ENCODE data around the gene OSBPL9.
"Not testable (repeated sequence)": the region's sequence is repeated elsewhere in the genome, so short reads cannot be mapped to it uniquely, and the experiment has no call there.

Gene OSBPL9

DNA sequence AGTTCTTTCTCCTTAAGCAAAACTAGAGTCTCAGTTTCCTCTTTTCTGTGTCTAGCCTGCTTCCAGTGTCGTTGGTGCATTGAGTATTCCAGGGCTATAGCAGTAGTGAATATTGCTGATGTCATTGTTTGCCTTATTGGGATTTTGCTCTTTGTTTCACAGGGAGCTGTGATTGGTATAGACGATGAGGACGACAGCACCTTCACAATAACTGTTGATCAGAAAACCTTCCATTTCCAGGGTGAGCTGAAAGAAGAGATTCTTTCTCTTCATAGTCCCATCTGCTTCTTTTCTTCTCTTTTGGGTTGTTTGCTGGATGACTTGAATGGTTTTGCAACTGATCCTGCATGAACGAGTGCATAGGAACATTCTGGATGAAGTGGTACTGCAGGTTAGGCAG, 52.4 kb downstream of the OSBPL9 start:
- DNase-seq = no peak

DNA sequence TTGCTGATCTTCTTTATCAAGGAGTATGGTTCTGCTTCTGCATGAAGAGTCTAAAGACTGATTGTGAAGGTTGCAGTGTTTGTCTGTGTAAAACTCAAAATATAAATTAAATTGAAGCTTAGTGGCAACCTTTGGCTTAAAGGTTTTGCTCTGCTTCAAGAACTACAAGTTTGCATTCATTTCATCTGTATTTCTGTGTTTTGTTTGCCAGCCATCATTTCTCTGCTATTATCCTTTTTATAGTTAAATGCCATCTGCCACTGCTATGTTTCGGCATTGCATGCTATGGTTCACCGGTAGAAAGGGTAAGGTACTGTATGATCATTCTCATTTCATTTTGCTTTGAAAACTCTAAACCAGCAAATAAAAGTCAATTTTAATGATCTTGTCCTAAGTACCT, 52.9 kb downstream of the OSBPL9 start:
- DNase-seq = no peak

DNA sequence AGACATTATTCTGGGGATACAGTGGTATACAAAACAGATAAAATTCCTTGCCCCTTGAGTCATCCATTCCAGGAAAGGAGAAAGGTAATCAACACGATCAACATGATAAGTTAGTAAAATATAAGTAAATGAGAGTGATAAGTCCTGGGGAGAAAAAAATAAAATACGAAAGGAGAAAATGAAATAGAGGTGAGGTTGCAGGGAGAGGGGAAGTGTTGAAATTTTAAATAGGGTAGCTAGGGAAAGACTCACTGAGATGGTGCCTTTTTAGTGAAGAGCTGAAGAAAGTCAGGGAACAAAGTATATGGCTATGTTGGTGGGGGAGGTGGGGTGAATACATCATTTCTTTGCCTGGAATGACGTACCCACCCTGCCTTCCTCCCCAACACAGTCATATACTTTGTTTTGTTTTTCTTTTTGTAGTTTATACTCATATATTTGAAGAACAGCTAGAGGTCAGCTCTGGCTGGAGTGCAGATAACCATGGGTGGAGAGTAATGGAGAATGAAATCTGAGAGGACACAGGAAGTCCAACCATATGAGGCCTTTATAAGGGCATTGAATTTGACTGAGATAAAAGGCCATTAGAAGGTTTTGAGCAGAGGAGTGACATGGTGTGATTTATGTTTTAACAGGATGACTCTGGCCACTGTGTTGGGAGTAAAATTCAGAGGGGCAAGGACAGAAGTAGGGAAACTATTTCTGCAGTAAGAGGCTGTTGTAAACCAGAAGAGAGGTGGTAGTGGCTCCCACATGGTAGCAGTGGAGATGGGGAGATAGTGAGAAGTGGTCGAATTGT, 54.8 kb downstream of the OSBPL9 start:
- no peak for DNase-seq

DNA sequence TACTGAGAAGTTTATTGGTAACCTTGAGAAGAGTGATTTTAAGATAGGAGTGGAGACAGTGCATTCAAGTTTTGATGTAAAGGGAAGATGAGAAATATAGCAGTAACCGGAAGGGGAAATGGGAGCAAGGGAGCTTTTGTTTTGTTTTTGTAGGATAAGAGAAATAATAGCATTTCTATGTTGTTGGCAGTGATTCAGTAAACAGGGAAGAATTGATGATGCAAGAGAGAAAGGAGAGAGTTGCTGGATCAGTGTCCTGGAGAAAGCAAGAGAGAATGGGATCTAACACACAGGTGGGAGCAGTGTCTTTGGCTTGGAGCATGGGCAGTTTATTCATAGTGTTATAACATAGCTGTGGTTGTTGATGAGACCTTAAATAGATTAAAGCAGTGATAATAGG, 56.4 kb downstream of the OSBPL9 start:
- no peak for DNase-seq

DNA sequence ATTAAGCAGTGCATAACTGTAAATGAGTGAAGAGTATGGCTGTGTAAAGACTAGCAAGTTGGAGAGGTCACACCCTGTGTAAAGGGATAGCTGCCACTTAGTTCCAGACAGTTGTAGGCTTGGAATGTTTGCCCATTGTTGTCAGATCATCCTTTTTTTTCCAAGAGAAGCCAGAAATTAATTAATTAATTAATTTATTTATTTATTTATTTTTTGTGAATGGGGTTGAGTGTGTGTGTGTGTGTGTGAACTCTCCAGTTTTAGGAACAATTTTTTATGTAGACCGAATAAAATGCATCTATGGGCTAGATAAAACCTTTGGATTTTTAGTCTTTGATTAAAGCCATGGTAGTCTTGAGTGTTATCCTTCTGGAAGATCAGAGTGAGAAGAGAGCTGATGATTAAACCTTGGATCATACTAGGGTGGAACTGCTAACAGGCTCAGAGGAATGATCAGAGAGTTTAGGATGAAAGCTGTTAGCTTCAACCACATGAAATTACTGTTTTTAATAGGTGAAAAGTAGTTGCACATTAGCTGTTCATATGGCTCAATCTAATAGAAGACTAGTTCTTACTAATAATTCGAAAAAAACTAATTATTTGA, 58.4 kb downstream of the OSBPL9 start:
- no peak for DNase-seq

DNA sequence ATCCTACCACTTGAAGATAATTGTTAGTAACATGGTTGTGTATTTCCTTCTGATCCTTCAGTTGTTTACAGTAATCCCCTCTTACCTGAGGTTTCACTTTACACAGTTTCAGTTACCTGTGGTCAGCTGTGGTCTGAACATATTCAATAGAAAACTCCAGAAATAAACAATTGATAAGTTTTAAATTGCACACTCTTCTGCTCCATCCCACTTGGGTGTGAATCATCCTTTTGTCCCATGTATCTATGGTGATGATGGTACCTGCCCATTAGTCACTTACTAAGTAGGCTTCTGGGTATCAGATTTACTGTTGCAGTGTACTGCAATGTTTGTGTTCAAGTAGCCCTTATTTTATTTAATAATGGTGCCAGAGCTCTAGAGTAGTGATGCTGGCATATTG, 62.5 kb downstream of the OSBPL9 start:
- no peak for DNase-seq

DNA sequence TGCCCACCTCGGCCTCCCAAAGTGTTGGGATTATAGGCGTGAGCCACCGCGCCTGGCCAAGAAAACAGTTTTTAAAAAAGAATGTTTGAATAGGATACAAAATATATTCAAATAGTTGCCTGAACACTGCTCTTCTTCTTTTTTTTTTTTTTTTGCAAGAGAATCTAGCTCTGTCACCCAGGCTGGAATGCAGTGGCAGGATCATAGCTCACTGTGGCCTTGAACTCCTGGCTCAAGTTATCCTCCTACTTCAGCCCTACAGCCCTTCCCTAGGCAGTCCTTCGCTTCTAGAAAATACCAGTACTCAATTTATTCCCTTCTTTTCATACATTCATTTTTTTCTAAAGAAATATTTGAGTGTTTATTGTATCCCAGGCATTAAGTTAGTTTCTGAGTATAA, 67.9 kb downstream of the OSBPL9 start:
- no peak for DNase-seq

DNA sequence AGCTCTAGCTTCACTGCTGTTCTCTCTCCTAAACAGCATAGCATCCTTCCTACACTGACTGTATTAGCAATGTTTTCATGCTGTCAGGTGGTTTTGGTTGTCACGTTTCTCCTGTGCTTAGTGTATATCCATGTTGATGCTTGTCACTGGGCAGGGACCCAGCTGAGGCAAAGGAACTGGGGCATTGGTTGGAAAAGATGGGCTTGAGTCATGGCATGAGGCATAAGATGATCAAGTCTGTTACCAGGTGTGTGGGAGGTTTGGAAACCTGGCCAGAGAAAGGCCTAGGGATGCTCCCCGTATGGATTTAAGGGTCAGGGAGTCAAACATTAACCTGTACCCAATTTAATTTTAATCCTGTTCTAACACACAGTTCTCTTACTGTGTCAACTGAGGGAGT, 69.6 kb downstream of the OSBPL9 start:
- no peak for DNase-seq

DNA sequence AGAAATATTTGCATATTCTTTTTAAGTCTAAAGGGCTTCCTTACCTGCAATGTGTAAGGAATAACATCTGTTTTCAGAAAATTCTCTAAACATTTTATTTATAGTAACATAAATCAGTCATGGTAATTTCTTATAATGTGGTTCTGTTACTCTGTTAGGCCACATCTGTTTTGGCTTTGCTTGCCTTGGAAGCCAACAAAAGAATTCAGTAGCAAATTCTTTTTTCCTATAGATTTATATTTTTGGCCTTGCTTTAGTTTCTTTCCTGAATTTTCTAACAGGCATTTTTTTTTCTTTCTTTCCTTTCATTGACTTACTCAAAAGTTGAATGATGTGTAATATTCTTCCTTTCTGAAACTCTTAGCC, 72.2 kb downstream of the OSBPL9 start:
- DNase-seq = no peak

DNA sequence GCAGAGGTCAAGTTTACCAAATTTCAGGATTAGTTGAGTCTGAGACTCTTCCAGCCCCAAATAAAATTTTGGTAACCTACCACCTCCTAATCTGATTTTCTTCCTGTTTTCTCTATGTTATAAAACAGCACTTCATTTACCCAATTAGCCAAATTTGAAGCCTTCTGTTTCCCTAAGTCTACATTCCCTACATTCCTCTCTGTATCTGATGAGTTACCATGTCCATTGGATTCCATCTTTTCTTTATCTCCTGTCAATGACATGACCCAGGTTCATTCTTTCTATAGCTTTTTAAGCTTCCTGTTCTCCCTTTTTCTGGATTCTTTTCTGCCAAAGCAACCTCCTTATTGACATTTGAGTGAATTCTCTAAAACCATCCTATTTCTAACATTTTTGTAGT, 72.8 kb downstream of the OSBPL9 start:
- no peak for DNase-seq

DNA sequence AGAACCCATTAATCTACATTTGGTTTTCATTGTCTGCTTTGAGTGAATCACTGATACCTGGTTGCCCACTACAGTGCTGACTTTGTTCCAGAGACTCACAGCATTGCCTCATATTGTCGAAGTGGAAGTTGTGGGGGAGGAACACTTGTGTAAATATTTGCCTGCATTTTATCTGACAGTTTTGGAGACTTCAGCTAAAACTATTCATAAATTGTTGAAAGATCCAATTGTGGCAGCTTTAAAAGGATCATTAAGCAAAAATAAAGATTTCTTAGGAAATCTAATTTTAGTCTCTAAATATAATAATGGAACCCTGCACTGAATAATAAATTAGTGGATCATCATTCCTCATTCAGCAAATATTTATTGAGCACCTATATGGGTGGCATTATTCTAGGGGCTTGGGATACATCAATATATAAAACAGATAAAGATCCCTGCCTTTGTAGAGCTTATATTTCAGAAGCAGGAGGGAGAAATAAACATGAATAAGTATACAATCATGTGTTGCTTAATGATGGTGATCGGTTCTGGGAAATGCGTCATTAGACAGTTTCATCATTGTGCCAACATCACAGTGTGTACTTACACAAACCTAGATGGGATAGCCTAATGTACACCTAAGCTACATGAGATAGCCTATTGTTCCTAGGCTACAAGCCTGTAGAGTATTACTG, 73.5 kb downstream of the OSBPL9 start:
- no peak for DNase-seq

DNA sequence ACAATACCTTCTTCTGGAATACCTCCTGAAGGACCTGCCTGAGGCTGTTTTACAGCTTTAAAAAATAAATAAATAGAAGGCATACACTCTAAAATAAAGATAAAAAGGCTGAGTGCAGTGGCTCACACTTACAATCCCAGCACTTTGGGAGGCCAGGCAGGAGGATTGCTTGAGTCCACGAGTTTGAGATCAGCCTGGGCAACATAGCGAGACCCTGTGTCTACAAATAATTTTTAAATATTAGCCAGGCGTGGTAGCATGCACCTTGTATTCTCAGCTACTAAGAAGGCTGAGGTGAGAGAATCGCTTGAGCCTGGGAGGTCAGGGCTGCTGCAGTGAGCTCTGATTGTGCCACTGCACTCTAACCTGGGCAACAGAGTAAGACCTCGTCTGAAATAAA, 75.0 kb downstream of the OSBPL9 start:
- DNase-seq = no peak

DNA sequence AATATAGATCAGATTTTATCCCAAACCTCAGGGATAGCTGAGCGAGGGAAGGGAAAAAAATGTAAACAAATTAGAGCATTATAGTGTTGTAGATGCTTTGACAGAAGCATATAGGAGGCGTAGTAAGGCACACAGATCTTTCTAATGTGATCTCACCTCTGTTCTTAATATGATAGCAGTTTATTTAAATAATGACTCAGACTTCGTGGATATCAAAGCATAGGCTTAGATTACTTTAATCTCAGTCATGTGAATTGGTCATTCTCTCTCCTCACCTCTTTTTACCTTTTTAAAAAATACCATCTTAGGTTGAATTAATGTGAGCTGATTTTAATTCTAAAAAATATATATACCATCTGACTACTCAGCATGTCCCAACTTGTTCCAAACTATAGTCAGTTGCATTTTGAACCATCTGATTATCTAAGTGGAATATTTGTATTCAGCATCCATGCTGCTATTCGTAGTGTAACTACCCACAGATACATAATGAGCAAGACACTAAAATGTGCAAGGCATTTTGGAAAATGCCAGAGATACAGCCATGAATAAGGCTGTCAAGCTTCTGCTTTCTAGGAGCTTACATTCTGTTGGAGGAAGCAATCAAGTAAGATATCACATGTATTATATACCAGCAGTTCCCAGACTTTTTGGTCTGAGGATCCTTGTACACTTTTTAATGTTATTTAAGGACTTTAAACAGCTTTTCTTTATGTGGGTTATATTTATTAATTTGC, 76.7 kb downstream of the OSBPL9 start:
- DNase-seq = no peak

DNA sequence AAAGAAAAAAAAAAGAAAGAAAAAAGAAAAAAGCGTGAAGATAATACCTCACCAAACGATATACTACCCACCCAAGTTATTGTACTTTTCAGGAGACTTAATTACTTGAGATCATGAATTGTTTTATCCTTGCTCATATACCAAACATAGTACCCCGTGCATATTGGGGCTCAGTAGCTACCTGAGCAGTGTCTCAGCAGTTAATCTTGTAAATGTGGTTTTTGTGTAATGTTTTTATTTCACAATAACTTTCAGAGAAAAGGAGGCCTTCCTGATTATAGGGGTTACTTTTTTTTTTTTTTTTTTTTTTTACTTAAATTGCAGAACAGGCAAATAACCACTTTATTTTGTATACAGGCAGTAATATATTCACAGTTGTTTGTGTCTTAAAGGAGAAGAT, 80.3 kb downstream of the OSBPL9 start:
- no peak for DNase-seq

DNA sequence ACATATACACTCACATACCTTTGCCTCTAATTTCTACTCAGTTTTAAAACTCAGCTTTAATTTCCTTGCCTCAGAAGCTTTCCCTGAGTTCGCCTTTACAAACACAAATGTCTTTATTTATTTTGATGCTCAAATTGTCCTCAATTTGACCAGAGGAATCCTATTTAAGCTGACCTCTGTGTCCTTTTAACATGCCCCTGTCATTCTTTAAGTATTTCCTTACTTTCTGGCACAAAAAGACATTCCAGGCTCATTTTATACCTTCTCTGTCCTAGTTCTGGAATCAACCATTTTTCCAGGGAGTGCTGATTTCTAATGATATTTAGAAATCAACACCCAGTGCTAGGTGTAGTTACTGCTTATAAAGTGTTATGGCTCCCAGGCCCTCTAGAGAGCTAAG, 82.5 kb downstream of the OSBPL9 start:
- no peak for DNase-seq

DNA sequence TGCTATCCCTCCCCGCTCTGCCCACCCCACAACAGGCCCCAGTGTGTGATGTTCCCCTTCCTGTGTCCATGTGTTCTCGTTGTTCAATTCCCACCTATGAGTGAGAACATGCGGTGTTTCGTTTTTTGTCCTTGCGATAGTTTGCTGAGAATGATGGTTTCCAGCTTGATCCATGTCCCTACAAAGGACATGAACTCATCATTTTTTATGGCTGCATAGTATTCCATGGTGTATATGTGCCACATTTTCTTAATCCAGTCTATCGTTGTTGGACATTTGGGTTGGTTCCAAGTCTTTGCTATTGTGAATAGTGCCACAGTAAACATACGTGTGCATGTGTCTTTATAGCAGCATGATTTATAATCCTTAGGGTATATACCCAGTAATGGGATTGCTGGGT, 84.9 kb downstream of the OSBPL9 start:
- not testable (repeated sequence) for DNase-seq

DNA sequence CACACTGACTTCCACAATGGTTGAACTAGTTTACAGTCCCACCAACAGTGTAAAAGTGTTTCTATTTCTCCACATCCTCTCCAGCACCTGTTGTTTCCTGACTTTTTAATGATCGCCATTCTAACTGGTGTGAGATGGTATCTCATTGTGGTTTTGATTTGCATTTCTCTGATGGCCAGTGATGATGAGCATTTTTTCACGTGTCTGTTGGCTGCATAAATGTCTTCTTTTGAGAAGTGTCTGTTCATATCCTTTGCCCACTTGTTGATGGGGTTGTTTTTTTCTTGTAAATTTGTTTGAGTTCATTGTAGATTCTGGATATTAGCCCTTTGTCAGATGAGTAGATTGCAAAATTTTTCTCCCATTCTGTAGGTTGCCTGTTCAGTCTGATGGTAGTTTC, 85.3 kb downstream of the OSBPL9 start:
- not testable (repeated sequence) for DNase-seq

DNA sequence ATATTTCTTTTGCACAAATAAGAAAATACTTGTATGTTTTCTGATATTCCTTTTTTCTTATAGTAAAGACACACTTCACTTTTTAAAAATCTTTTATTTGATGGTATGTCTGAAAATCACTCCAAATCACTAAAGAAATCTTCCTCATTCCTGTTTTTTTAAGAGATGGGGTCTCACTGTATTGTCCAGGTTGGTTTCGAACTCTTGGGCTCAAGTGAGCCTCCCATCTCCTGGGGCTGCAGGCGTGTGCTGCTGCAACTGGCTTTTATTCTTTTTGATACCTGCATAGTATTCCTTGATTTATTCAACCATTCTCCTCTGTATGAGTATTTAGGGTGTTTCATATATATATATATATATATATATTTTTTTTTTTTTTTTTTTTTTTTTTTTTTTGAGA, 88.1 kb downstream of the OSBPL9 start:
- no peak for DNase-seq

DNA sequence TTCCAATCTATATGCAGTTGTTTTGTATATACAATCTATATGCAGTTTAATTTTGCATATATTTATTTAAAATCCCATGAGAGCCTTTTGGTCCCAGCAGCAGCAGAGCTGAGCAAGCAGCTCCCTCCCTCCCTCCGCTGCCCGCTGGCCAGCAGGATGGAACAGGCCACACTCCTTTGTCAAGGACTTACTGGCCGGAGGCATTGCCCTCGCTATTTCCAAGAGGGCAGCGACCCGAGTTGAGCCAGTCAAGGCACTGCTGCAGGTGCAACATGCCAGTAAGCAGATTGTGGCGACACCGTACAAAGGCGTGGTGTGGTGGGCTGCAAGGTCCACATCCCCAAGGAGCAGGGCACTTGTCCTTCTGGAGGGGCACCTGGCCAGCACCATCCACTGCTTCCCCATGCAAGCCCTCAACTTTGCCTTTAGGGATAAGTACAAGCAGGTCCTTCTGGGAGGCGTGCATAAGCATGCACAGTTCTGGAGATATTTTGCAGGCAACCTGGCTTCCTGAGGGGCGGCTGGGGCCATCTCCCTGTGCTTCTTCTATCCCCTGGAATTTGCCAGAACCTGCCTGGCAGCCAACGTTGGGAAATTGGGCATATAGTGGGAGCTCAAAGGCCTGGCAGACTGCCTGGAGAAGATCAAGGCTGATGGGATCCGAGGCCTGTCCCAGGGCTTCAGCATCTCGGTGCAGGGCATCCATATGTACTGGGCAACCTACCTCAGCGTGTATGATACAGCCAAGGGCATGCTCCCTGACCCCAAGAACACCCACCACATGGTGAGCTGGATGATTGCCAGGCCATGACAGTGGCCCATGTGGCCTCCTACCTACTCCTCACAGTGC, 92.2 kb downstream of the OSBPL9 start:
- no peak for DNase-seq

DNA sequence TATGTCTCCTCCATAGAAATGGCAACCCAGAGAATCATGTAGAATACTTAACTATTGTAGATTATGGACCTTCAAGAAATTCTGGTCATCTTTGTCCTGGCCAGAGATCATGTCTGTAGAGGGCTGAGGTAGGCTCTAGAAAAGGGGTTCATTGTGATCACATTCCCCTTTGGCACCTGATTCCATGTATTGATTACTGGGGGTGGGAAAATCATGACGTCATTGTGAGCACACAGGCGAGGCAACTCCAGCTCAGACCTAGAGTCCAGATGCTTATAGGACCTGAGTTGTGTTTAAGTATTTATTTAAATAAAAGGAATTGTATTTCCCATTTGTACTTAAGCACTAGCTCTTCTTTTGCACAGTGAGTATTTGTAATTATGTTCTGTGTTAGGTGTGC, 93.1 kb downstream of the OSBPL9 start:
- no peak for DNase-seq

DNA sequence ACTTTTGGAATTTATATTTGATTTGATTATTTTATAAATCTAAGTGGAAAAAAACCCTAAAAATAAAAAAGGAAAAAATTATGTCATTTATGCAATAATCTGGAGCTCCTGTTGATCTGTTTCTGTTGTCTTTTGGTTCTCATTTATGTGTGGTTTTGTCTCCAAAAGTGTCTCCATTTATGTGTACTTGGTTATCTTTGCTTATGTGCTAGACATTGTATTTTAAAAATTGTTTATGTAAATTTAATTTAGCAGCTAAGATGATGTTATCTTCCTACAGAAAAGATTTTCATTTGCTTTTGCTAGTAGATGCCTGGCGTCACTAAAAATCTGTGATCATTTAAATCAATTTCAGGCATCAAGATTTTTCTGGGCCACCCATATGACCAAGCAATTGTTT, 95.7 kb downstream of the OSBPL9 start:
- no peak for DNase-seq

DNA sequence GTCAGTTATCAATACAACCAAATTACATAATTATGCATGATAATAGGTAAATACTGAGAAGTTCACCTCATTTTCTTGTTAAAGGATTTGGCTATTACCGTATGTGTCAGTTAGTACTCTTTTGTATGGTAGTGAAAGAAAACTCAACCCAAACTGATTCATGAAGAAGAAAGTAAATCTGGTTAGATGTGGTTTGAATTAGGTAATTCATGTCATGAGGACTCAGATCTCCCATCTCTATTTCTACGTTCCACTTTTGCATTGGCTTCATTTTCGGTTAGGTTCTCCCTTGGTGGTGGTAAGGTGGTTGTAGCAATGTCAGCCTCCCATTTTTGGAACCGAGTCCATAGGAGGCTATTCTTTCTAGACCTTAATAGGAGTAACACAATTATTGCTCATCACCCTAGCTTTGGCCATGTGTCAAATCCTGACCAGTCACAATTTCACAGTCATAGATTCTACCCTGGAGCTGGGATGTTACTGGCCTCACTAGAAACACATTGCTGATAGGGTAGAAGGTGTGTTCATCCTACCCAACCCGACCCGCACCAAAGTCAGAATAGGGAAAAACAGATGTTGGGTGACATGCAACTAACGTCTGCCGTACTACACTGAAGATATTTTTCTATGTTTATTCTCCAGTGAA, 97.6 kb downstream of the OSBPL9 start:
- DNase-seq = no peak

All from CD4-positive, alpha-beta T cell treated with Interleukin-4 for 1 hour (primary cell).